ENCODE results near the gene HS6ST1. TPM values are rescaled to one million over a fixed set of nuclear protein-coding genes. Genes with fewer than 3 reads are reported as not detected.

Gene HS6ST1, protein sequence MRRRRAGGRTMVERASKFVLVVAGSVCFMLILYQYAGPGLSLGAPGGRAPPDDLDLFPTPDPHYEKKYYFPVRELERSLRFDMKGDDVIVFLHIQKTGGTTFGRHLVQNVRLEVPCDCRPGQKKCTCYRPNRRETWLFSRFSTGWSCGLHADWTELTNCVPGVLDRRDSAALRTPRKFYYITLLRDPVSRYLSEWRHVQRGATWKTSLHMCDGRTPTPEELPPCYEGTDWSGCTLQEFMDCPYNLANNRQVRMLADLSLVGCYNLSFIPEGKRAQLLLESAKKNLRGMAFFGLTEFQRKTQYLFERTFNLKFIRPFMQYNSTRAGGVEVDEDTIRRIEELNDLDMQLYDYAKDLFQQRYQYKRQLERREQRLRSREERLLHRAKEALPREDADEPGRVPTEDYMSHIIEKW
- total RNA-seq = 8.3 and 12.4 TPM in 2 replicates

DNA sequence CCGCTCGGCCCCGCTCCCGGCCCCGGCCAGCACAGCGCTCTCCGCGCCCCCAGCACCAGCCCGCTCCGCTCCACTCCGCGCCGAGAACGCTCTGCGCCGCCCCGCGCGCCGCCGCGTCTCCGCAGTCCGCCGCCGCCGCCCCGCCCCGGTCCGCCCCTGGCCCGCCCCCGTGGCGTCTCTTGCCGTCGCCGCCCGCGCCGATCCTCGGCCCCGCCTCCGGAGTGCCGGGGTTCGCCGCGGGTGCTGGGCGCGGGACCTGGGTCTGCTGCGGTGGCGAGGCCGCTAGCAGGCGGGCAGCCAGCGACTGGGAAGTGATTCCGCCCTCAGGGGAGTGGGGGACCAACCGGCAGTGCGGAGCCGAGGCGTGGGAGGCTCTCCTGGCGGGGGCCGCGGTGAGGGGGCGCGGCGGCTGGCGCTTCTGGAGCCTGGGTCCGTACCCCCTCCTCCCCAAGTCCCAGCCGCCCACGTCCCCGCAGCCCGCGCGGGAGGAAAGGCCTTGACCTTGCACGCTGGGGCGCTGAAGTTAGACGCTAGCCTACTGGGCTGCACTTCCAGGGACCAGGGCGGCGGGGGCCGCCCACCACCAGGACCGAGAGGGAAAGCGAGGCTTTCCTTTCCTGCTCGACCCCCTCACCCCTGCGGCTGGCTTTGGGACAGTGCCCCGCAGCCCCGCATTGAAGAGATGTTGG, at the start of gene HS6ST1:
Gene HS6ST1 (minus strand): TSS at position 93 of the 689 bp plus-strand sequence. CDS start 305 bp downstream, outside the sequence.
- DNase-seq (ENCODE audit: low read depth in 2 of 2) = peak; percentile 31 to 86

DNA sequence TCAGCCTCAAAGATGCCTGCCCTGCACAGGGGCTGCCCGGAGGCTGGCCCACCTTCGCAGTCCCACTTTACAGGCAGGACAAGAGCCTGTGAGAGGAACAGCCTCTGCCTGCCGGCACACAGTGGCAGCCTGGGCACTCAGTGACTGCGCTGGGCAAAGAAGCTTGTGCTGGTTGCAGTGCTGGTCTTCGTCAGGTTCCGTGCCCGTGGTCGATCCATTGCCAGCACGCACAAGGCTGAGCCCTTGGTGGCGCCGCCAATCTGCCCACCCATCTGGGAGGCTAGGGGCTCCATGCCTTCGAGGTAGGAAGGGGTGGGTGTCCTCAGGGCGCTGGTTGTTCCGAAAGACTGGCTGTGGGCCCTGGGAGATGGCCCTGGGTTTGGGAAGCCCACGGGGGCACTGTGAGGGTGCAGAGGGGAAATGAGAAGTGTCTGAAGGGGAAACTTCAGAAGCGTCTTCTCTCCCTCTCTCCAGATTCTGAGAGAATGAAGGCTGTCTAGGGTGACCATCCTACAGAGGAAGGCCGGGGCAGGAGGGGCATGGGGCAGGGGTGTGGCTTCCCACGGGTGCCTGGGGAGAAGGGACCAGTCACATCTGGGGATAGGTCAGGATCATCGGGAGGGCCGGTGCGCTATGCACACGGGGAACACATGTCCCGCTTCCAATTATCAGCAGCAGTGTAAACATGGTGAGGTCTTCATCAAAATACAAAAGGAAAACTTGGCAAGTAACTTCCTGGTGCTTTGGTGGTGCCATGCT, 49.1 kb upstream of the HS6ST1 start:
- no peak for DNase-seq (ENCODE audit: low read depth in 2 of 2)

- DNase-seq (ENCODE audit: low read depth in 2 of 2) = no peak
Observed at GRCh38 chr2:128366713-128367511, 48.2 kb upstream of the HS6ST1 start.

GRCh38 chr2:128365217-128365905, 46.7 kb upstream of the HS6ST1 start:
- DNase-seq (ENCODE audit: low read depth in 2 of 2) = no peak

GRCh38 chr2:128364441-128364911, 45.8 kb upstream of the HS6ST1 start:
- no peak for DNase-seq (ENCODE audit: low read depth in 2 of 2)

- peak; percentile 37 to 75 for DNase-seq (ENCODE audit: low read depth in 2 of 2)
Observed at GRCh38 chr2:128363934-128364361, 45.3 kb upstream of the HS6ST1 start.

- no peak for DNase-seq (ENCODE audit: low read depth in 2 of 2)
Observed at GRCh38 chr2:128362889-128363228, 44.2 kb upstream of the HS6ST1 start.

DNA sequence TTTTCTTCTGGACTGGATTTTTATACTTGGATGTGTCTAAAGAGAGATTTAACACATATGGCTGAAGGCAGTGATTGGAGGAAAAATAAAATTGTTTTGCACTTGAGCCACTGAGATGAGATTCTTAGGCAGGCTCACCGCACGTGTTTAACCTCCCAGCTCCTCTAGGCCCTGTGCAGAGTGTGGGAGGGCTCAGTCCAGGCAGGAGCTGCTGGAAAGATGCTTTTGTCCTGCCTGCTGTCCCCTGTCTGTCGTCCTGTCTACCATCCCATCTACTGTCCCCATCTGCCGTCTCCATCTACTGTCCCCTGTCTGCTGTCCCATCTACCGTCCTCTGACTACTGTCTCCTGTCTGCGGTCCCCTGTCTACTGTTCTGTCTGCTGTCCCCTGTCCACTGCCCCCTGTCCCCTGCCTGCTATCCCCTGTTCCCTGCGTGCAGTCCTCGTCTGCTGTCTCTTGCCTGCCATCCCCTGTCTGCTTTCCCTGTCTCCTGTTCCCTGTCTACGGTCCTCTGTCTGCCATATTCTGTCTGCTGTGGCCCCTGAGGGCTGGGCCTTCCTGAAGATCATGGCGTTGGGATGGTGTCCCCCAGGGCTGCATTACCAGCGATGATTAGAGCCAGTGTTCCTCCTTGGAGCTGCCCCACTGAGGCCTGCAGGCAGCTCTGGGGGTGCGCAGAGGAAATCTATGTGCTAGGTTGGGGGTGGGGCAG, 43.7 kb upstream of the HS6ST1 start:
- no peak for DNase-seq (ENCODE audit: low read depth in 2 of 2)

DNA sequence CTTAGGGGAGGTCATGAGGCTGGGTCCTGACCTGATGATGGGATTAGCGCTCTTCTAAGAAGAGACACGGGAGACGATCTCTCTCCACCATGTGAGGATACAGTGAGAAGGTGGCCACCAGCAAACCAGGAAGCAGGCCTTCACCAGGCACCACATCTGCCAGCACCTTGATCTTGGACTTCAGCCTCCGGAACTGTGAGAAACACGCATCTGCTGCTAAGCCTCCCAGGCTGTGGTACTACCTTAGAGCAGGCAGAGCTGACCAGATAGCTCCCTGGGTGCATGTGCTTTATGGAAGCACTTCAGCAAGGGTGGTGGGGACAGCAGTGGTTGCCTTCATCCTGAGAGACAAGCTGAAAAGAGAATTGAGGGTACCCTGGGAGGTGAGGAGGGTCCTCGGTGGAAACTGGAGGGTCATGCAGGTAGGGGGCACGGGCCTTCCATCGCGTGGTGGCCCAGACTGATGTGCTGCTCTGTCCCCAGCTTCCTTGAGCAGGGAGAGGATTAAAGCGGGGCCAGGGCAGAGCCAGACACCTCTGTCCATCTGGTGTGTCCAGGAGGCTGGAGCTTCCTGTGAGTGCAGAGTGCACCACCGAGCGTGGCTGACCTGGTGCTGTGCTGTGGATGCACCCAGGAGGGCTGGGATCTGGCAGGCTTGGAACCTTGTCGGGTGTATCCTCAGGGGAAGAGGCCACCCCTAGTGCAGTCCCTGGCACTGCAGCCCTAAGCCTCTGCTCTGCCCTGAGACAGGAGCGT, 42.9 kb upstream of the HS6ST1 start:
- DNase-seq (ENCODE audit: low read depth in 2 of 2) = no peak

- DNase-seq (ENCODE audit: low read depth in 2 of 2) = no peak
Observed at GRCh38 chr2:128360711-128361110, 42.0 kb upstream of the HS6ST1 start.

GRCh38 chr2:128359841-128360240, 41.2 kb upstream of the HS6ST1 start:
- DNase-seq (ENCODE audit: low read depth in 2 of 2) = no peak

- no peak for DNase-seq (ENCODE audit: low read depth in 2 of 2)
Observed at GRCh38 chr2:128358941-128359731, 40.5 kb upstream of the HS6ST1 start.

GRCh38 chr2:128357506-128358370, 39.1 kb upstream of the HS6ST1 start:
- peak in 1 of 2 donors; percentile 47 for DNase-seq (ENCODE audit: low read depth in 2 of 2)

DNA sequence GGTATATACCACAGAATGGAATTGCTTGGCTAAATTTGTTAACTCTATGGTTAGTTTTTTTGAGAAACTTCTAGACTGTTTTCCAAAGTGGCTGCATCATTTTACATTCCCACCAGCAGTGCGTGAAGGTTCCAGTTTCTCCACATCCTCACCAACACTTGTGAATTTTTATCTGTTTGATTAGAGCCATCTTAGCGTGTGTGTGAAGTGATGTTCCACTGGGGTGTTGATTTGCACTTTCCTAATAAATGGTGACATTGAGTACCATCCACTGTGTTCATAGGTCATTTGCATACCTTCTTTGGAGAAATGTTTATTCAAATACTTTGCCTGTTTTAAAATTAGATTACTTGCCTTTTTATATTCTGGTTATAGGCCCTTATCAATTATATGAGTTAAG, 37.5 kb upstream of the HS6ST1 start:
- no peak for DNase-seq (ENCODE audit: low read depth in 2 of 2)

DNA sequence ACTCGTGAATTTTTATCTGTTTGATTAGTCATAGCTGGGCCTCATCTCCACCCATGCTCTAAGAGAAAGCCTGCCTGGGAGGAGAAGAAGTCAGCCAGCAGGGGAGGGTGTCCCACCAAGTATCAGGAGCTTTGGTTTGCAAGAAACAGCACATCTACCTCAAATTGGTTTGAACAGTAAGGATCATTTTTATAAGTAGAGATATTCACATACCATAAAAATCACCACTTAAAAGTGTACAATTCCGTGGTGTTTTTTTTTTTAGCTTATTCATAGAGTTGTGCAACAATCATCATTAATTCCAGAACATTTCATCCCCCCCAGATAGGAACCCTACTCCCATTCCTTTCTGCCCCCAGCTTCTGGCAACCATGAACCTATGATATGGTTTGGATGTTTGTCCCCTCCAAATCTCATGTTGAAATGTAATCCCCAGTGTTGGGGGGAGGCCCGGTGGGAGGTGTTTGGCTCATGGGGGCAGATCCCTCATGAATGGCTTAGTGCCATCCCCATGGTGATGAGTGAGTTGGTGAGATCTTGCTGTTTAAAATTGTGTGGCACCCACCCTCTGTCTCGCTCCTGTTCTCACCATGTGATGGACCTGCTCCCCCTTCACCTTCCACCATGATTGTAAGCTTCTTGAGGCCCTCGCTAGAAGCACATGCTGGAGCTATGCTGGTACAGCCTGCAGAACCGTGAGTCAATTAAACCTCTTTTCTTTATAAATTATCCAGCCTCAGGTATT, 36.2 kb upstream of the HS6ST1 start:
- no peak for DNase-seq (ENCODE audit: low read depth in 2 of 2)

DNA sequence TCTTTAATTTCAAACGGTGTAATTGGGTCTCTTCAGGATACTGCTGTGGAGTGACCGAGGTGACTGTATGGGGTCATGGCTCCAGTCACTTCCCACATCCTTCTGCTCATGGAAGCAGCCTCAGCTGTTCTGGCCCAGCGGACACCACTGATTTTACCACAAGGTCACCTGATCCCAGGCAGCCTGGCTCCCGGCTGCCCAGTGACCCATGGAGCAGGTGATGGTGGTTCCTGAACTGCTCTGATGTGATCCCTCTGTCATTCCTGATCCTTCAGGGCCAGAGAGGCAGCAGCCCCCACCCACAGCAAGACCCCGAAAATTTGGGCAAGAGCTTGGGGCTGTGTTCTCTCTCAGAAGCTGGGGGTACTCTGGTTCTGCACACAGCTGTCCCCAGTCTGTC, 35.5 kb upstream of the HS6ST1 start:
- DNase-seq (ENCODE audit: low read depth in 2 of 2) = no peak

- DNase-seq (ENCODE audit: low read depth in 2 of 2) = no peak
Observed at GRCh38 chr2:128350736-128351135, 32.1 kb upstream of the HS6ST1 start.
